Upper lobe of left lung (tissue), 6 donors: Measurements from ENCODE around the gene LHCGR. TPM values are rescaled to one million over a fixed set of nuclear protein-coding genes. Genes with fewer than 3 reads are reported as not detected.
"Not testable (repeated sequence)": the region's sequence is repeated elsewhere in the genome, so short reads cannot be mapped to it uniquely, and the experiment has no call there.

Source experiments
- ATAC-seq, 2 donors: fragments of 200-7000 bp; cut with Tn5 transposase; one replicate each; pipeline ENCODE4 v1.9.1; 2022; ENCODE audit warnings: mild to moderate bottlenecking in 2 of 2, moderate library complexity in 2 of 2; ENCODE audit not compliant: low FRiP score in 2 of 2
- DNase-seq, 2 donors: peaks; one replicate each; pipeline ENCODE4 v3.0.0-alpha.2; 2019 to 2020
- H3K27ac ChIP-seq, 4 donors: fragments of 200-600 bp; sonication (generic); one replicate each; pipeline ENCODE4 v1.5.1; 2016 to 2019
- H3K27me3 ChIP-seq, 4 donors: fragments of 200-600 bp; sonication (generic); one replicate each; pipeline ENCODE4 v1.5.1; 2017 to 2019
- H3K36me3 ChIP-seq, 4 donors: fragments of 200-600 bp; sonication (generic); one replicate each; pipeline ENCODE4 v1.5.1; 2016 to 2019
- H3K4me1 ChIP-seq, 4 donors: fragments of 200-600 bp; sonication (generic); one replicate each; pipeline ENCODE4 v1.5.1; 2018 to 2019
- H3K4me3 ChIP-seq, 4 donors: fragments of 200-600 bp; sonication (generic); one replicate each; pipeline ENCODE4 v1.5.1; 2017 to 2019; ENCODE audit warnings: mild to moderate bottlenecking in 2 of 4, moderate library complexity in 1 of 4
- H3K9me3 ChIP-seq, 4 donors: fragments of 200-600 bp; sonication (generic); one replicate each; pipeline ENCODE4 v1.5.1; 2018 to 2019
- CTCF ChIP-seq, 6 experiments: fragments of 450-650 bp in 4 of 6; fragments of 200-600 bp in 2 of 6; sonication (generic) in 2 of 6; IDR thresholded peaks; one replicate each; pipeline ENCODE4 v1.5.1; 2016 to 2019; ENCODE audit warnings: antibody characterized with exemption in 6 of 6
- EP300 ChIP-seq, 4 donors: sonication (generic); formaldehyde crosslinking; IDR thresholded peaks; one replicate each; pipeline ENCODE4 v1.5.1; 2017; ENCODE audit warnings: antibody characterized with exemption in 4 of 4, control low read depth in 2 of 4
- POLR2A ChIP-seq, 4 donors: fragments of 450-650 bp; IDR thresholded peaks; one replicate each; pipeline ENCODE4 v1.5.1; 2016 to 2017; ENCODE audit warnings: antibody characterized with exemption in 4 of 4, mild to moderate bottlenecking in 2 of 4
- POLR2AphosphoS5 ChIP-seq, 2 donors: sonication (generic); formaldehyde crosslinking; IDR thresholded peaks; one replicate each; pipeline ENCODE4 v1.5.1; 2017; ENCODE audit warnings: antibody characterized with exemption in 2 of 2
- WGBS, 2 donors: methylation state at CpG; one replicate each; pipeline ENCODE4 v1.1.5; 2017 to 2018; 5-methylcytosine and 5-hydroxymethylcytosine counted together
- total RNA-seq, 6 donors: library from RNA; depleted of rRNA in 4 of 6; stranded (reverse); fragments of >200 nt in 4 of 6; gene quantifications; one replicate each; pipeline versions ENCODE4 v1.1.0 to v1.2.1, GENCODE V29; 2016 to 2021
- donor health status: DM: no; HTN: no; CAD: no; lungs with moderate emphysema.
- donor health status: DM: no; HTN: yes; CAD: no; lungs with severe emphysema.

LHCGR gene
- total RNA-seq, 6 donors from 2014 or later: 0.72 TPM; not detected in 5

- Histone ChIP-seq H3K4me1 (peaks cover 0 to 4% (median 3%) of the 10 kb centered on the region in 4 donors), H3K36me3 (no peaks in the 10 kb centered on the region), H3K9me3 (no peaks in the 10 kb centered on the region), H3K4me3 (no peak overlapping the region), H3K27me3 (peaks cover 0 to 3% (median under 1%) of the 10 kb centered on the region in 4 donors), H3K27ac (no peak overlapping the region)
- no peak for TF ChIP-seq POLR2A (IDR thresholded peaks at IDR 0.05)
- TF ChIP-seq POLR2AphosphoS5 (IDR thresholded peaks at IDR 0.05): no peak
- TF ChIP-seq CTCF (IDR thresholded peaks at IDR 0.05): no peak
- no peak for TF ChIP-seq EP300 (IDR thresholded peaks at IDR 0.05)
- no peak for DNase-seq
- ATAC-seq: no peak
Observed at GRCh38 chr2:48750128-48750739, 5.3 kb downstream of the LHCGR start.

DNA sequence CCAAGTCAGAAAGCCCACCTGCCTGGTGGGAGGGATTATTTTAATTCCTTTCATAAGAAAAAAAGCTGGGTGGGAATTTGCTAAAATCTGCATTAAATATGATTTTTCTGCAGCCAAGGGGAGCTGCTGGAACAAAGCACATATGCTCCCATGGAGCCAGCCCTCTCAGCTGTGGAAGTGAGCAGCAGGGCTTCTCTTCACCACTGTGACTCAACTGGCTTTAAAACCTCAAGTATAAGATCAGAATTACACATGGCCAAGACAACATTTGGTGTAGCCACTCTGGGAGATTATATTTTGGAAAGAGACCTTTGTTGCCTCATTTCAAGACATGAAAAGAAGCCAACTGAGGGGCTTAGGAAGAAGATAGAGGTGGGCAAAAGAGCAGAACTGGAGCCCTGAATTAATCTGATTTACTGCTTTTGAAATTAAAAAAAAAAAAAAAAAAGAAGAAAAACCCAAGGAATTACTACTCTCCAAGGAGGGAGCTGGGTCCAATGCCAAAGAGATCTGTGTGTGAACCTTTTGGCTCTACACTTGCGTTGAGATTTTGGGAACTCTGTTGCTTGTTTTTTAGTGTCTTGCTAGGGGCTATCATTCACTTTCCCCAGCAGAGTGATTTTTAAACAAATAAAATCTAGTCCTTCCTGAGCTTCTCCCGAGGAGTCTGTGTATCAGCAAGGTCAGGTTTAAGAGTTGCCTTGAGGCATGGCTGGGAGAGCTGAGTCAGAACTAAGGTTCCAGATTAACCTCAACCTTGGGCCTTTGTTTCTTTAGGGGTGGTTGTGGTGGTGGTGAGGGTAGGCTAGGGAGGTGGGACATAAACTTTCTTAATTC lies 6.0 kb downstream of the LHCGR start:
- 64 to 73% methylated on average over 2 of the region's 2 CpGs for WGBS, 2 donors
- no peak for ATAC-seq
- no peak overlapping the region for H3K27ac ChIP-seq

DNA sequence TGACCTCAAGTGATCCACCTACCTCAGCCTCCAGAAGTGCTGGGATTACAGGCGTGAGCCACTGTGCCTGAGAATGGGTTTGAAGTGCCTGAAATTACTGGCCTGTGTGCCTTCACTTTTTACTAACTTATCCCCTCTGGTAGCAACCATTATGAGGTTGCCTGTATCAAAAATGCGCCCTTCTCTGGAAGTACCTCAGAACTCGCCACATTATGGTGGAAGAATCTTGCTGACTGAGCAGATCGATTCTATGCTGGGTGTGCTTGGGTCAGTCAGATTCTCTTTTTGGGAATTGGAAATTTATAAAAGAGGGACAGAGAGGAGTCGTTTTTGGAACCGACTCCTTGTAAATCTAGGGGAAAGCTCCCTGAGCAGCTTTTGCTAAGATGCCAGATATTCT lies 8.2 kb downstream of the LHCGR start:
- Histone ChIP-seq H3K4me3 (no peak overlapping the region), H3K4me1 (no peaks in the 10 kb centered on the region), H3K36me3 (no peaks in the 10 kb centered on the region), H3K27ac (no peak overlapping the region), H3K9me3 (no peaks in the 10 kb centered on the region), H3K27me3 (no peaks in the 10 kb centered on the region)
- DNase-seq (no peak), ATAC-seq (no peak)
- WGBS, 2 donors: 87 to 88% methylated on average over 6 of the region's 6 CpGs
- no peak for TF ChIP-seq CTCF (IDR thresholded peaks at IDR 0.05)
- no peak for TF ChIP-seq POLR2AphosphoS5 (IDR thresholded peaks at IDR 0.05)
- no peak for TF ChIP-seq EP300 (IDR thresholded peaks at IDR 0.05)
- no peak for TF ChIP-seq POLR2A (IDR thresholded peaks at IDR 0.05)

More for the DNA sequence above, 6.0 kb downstream of the LHCGR start:
- no peak for DNase-seq
- Histone ChIP-seq H3K4me1 (no peaks in the 10 kb centered on the region), H3K4me3 (no peak overlapping the region), H3K9me3 (no peaks in the 10 kb centered on the region), H3K36me3 (no peaks in the 10 kb centered on the region), H3K27me3 (no peaks in the 10 kb centered on the region)
- TF ChIP-seq EP300 (IDR thresholded peaks at IDR 0.05) (no peak), POLR2AphosphoS5 (IDR thresholded peaks at IDR 0.05) (no peak), CTCF (IDR thresholded peaks at IDR 0.05) (no peak), POLR2A (IDR thresholded peaks at IDR 0.05) (no peak)

DNA sequence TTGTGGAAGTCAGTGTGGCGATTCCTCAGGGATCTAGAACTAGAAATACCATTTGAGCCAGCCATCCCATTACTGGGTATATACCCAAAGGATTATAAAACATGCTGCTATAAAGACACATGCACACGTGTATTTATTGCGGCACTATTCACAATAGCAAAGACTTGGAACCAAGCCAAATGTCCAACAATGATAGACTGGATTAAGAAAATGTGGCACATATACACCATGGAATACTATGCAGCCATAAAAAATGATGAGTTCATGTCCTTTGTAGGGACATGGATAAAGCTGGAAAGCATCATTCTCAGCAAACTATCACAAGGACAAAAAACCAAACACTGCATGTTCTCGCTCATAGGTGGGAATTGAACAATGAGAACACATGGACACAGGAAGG lies 16.3 kb downstream of the LHCGR start:
- not testable (repeated sequence) for H3K36me3 ChIP-seq, DNase-seq, H3K4me3 ChIP-seq, H3K27ac ChIP-seq, H3K9me3 ChIP-seq, H3K27me3 ChIP-seq, H3K4me1 ChIP-seq, ATAC-seq
- WGBS, 2 donors: 90 to 91% methylated on average over 4 of the region's 4 CpGs

DNA sequence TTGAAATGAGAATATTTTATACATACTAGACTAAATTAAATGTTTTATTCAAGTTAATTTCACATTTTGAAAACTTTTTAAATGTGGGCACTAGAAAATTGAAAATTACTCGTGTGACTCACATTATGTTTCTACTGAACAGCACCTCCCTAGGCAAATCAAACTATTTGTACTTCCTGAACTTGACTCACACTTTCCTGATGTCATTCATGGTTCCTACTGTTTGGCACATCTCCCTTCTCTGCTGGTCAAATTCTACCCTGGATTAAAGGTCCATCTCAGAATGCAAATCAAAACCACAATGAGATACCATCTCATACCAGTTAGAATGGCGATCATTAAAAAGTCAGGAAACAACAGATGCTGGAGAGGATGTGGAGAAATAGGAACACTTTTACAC lies 16.7 kb downstream of the LHCGR start:
- Histone ChIP-seq H3K27ac (no peak overlapping the region), H3K27me3 (no peaks in the 10 kb centered on the region), H3K4me3 (no peak overlapping the region), H3K9me3 (no peaks in the 10 kb centered on the region), H3K36me3 (no peaks in the 10 kb centered on the region), H3K4me1 (peaks cover 0 to 3% (median 0%) of the 10 kb centered on the region in 4 donors)
- no peak for DNase-seq
- ATAC-seq: no peak
- WGBS, 2 donors: 63 to 84% methylated on average over 2 of the region's 2 CpGs
- TF ChIP-seq CTCF (IDR thresholded peaks at IDR 0.05) (no peak), POLR2A (IDR thresholded peaks at IDR 0.05) (no peak), EP300 (IDR thresholded peaks at IDR 0.05) (no peak), POLR2AphosphoS5 (IDR thresholded peaks at IDR 0.05) (no peak)
